Esophagus (tissue), 2 donors: ENCODE measurements around the gene DNAH1. TPM values are rescaled to one million over a fixed set of nuclear protein-coding genes. Genes with fewer than 3 reads are reported as not detected.

Source experiments
- H3K27ac ChIP-seq, 2 donors: one replicate each; pipeline ENCODE4 v1.5.1; 2013; ENCODE audit warnings: low read depth in 2 of 2, mild to moderate bottlenecking in 2 of 2, inconsistent platforms in 1 of 2, low read length in 1 of 2, moderate library complexity in 1 of 2
- H3K27me3 ChIP-seq, 2 donors: one replicate each; pipeline ENCODE4 v1.6.1; 2013; ENCODE audit warnings: low read length in 2 of 2, control low read depth in 1 of 2, mild to moderate bottlenecking in 1 of 2; ENCODE audit not compliant: insufficient read depth in 2 of 2, control insufficient read depth in 1 of 2
- H3K36me3 ChIP-seq, 2 donors: one replicate each; pipeline ENCODE4 v1.6.1; 2013; ENCODE audit warnings: low read length in 1 of 2; ENCODE audit not compliant: control insufficient read depth in 2 of 2, insufficient read depth in 2 of 2
- H3K4me1 ChIP-seq, 2 donors: one replicate each; pipeline ENCODE4 v1.6.1; 2013; ENCODE audit warnings: low read length in 1 of 2; ENCODE audit not compliant: control insufficient read depth in 2 of 2, insufficient read depth in 2 of 2
- H3K4me3 ChIP-seq, 2 donors: one replicate each; pipeline ENCODE4 v1.5.1; 2013; ENCODE audit warnings: low read length in 2 of 2, mild to moderate bottlenecking in 2 of 2, low read depth in 1 of 2, moderate library complexity in 1 of 2
- H3K9me3 ChIP-seq, 2 donors: one replicate each; pipeline ENCODE4 v1.6.1; 2013; ENCODE audit warnings: mild to moderate bottlenecking in 2 of 2, low read depth in 1 of 2, low read length in 1 of 2, moderate library complexity in 1 of 2; ENCODE audit not compliant: control insufficient read depth in 2 of 2, insufficient read depth in 1 of 2
- WGBS, 2 donors: extraction: QIAGEN DNeasy Blood & Tissue Kit; methylation state at CpG; one replicate each; pipeline ENCODE4 v1.1.7; 2013; 5-methylcytosine and 5-hydroxymethylcytosine counted together
- polyA plus RNA-seq, 2 donors: library from polyadenylated mRNA; stranded (reverse); fragments of 200-250 nt; gene quantifications; one replicate each; pipeline ENCODE4 v1.2.3, GENCODE V29; 2013
- donor health status: healthy with polysubstance abuse.
- donor health status: Bipolar disorder and iron deficiency.

The DNAH1 gene
- polyA plus RNA-seq, 2 donors: 2.4 to 4.9 TPM

DNA sequence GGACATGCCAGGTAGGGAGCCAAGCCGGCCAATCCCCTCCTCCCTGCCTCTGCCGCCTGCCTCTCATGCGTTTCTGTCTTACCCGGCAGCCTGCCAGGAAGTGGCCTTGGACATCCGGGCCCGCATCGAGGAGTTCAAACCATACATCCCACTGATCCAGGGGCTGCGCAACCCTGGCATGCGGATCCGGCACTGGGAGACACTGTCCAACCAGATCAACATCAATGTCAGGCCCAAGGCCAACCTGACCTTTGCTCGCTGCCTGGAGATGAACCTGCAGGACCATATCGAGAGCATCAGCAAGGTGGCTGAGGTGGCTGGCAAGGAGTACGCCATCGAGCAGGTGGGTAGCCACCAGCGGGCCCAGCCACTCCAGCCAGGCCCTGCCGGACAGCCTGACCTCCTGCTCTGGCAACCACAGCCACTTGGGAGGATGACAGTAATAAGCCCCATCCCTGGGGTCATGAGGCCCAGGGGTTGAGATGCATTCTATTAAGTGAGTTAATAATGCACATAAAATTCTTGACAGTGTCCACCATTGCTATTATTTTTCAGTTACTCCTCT is 37.3 kb downstream of the DNAH1 start:
- Histone ChIP-seq H3K9me3 (no peaks in the 10 kb centered on the region), H3K36me3 (peaks cover 5 to 33% of the 10 kb centered on the region in 2 donors), H3K27ac (no peak overlapping the region), H3K27me3 (no peaks in the 10 kb centered on the region), H3K4me3 (no peak overlapping the region), H3K4me1 (peaks cover 0 to 7% of the 10 kb centered on the region in 2 donors)
- WGBS, 2 donors: 92 to 94% methylated on average over 16 of the region's 16 CpGs

DNA sequence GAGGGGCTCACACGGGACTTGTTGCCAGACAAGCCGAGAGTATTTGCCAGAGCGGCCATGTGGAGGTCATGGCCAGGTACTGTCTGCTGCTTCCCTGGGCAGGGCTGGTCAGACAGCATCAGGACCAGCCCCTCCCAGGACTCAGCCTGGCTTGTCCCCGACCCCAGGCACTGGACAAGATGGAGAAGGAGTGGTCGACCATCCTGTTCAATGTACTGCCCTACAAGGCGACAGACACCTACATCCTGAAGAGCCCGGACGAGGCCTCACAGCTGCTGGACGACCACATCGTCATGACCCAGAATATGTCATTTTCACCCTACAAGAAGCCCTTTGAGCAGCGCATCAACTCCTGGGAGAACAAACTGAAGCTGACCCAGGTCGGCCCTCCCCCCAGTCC is 38.6 kb downstream of the DNAH1 start:
- H3K4me3 ChIP-seq: no peak overlapping the region
- peaks cover 5 to 32% of the 10 kb centered on the region in 2 donors for H3K36me3 ChIP-seq
- no peak overlapping the region for H3K27ac ChIP-seq
- WGBS, 2 donors: 90 to 94% methylated on average over 12 of the region's 12 CpGs
- H3K27me3 ChIP-seq: no peaks in the 10 kb centered on the region
- peaks cover 0 to 3% of the 10 kb centered on the region in 2 donors for H3K4me1 ChIP-seq
- H3K9me3 ChIP-seq: no peaks in the 10 kb centered on the region

DNA sequence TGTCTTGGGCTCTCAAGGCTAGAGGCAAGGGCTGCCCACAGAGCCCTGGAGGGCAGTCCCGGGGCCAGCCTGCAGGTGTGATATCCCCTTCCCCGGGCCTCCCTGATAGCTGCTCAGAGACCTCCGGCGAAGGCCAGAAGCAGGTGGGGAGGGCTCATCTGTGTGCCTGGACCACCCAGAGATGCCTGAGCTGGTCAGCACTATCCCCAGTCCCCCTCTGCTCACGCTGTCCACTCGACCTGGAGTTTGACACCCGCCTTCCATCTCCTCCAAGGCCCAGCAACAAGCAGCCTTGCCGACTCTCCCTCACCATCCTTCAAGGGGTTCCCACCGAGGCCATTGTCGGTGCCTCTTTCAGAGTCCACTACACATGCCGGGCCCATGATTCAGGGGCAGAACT is 39.4 kb downstream of the DNAH1 start:
- H3K4me1 ChIP-seq: no peaks in the 10 kb centered on the region
- no peak overlapping the region for H3K4me3 ChIP-seq
- peaks cover 7 to 35% of the 10 kb centered on the region in 2 donors for H3K36me3 ChIP-seq
- no peaks in the 10 kb centered on the region for H3K9me3 ChIP-seq
- H3K27ac ChIP-seq: no peak overlapping the region
- no peaks in the 10 kb centered on the region for H3K27me3 ChIP-seq
- WGBS, 2 donors: 88 to 92% methylated on average over 11 of the region's 11 CpGs

GRCh38 chr3:52356126-52356525 is 40.0 kb downstream of the DNAH1 start:
- Histone ChIP-seq H3K27ac (no peak overlapping the region), H3K4me1 (no peaks in the 10 kb centered on the region), H3K9me3 (no peaks in the 10 kb centered on the region), H3K36me3 (peaks cover 7 to 38% of the 10 kb centered on the region in 2 donors), H3K27me3 (no peaks in the 10 kb centered on the region), H3K4me3 (no peak overlapping the region)
- WGBS, 2 donors: 88 to 89% methylated on average over 4 of the region's 4 CpGs

GRCh38 chr3:52357151-52358080 is 41.3 kb downstream of the DNAH1 start:
- H3K4me1 ChIP-seq: no peaks in the 10 kb centered on the region
- no peak overlapping the region for H3K4me3 ChIP-seq
- 93 to 94% methylated on average over 27 of the region's 27 CpGs for WGBS, 2 donors
- H3K27ac ChIP-seq: no peak overlapping the region
- no peaks in the 10 kb centered on the region for H3K27me3 ChIP-seq
- peaks cover 7 to 38% of the 10 kb centered on the region in 2 donors for H3K36me3 ChIP-seq
- H3K9me3 ChIP-seq: no peaks in the 10 kb centered on the region

DNA sequence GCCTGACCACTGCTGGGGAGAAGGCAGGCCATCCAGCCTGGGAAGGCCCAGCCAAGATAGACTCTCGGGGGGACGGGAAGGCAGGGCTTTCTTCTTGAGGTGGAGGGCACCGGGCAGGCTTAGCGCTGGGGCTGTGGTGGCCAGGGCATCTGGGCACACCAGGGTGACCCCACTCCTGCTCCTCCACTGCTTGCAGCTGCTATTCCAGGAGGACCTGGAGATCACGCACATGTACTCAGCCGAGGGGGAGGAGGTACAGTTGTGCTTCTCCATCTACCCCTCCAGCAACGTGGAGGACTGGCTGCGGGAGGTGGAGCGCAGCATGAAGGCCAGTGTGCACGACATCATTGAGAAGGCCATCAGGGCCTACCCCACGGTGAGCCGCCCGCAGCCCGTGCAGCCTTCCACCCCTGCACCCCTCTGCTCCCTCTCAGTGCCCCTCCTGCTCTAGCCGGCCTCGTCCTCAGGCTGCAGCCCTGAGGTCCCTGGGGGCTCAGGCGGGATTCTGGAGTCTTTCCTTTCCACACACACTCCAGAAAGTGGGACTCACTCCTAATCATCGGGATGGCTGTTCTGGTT is 42.3 kb downstream of the DNAH1 start:
- H3K4me1 ChIP-seq: no peaks in the 10 kb centered on the region
- no peak overlapping the region for H3K27ac ChIP-seq
- H3K27me3 ChIP-seq: no peaks in the 10 kb centered on the region
- no peak overlapping the region for H3K4me3 ChIP-seq
- WGBS, 2 donors: 94 to 95% methylated on average over 17 to 18 of the region's 18 CpGs
- H3K36me3 ChIP-seq: peaks cover 8 to 38% of the 10 kb centered on the region in 2 donors
- no peaks in the 10 kb centered on the region for H3K9me3 ChIP-seq

DNA sequence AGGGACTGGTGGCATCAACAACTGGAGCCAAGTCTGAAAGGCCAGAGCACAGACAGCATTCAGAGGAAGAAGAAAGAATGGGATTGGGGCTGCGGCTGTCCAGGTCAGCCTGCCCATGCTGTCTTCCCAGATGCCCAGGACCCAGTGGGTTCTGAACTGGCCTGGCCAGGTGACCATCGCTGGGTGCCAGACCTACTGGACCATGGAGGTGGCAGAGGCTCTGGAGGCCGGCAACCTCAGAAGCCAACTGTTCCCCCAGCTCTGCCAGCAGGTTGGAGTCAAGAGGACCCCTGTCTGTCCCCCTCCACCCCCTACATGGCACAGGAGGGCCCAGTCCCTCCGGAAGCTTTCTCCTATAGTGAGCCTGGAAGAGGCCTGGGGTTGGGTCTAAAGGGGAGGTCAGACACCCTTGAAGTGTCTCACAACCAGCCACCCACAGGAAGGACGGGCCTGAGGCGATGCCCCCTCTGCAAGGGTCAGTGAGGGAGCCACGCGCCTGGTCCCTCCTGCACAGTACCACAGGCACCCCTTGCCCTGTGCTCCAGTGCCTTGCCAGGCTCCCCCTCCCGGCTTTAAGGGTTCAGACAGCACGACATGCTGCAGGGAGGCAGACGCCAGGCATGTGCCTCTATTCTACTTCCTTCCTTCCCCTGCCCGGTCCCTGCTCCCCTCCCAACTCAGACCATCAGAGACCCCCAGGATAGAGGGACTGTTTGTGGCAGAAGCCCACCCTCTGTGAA is 43.2 kb downstream of the DNAH1 start:
- H3K4me3 ChIP-seq: no peak overlapping the region

GRCh38 chr3:52361011-52361410 is 44.9 kb downstream of the DNAH1 start:
- Histone ChIP-seq H3K4me3 (no peak overlapping the region), H3K27me3 (no peaks in the 10 kb centered on the region), H3K9me3 (no peaks in the 10 kb centered on the region), H3K4me1 (no peaks in the 10 kb centered on the region), H3K36me3 (peaks cover 12 to 38% of the 10 kb centered on the region in 2 donors), H3K27ac (no peak overlapping the region)
- 91 to 93% methylated on average over 9 of the region's 9 CpGs for WGBS, 2 donors

More for the DNA sequence above, 43.2 kb downstream of the DNAH1 start:
- H3K27me3 ChIP-seq: no peaks in the 10 kb centered on the region
- H3K9me3 ChIP-seq: no peaks in the 10 kb centered on the region
- H3K4me1 ChIP-seq: no peaks in the 10 kb centered on the region
- no peak overlapping the region for H3K27ac ChIP-seq
- H3K36me3 ChIP-seq: peaks cover 8 to 34% of the 10 kb centered on the region in 2 donors
- WGBS, 2 donors: 89 to 92% methylated on average over 12 of the region's 12 CpGs

DNA sequence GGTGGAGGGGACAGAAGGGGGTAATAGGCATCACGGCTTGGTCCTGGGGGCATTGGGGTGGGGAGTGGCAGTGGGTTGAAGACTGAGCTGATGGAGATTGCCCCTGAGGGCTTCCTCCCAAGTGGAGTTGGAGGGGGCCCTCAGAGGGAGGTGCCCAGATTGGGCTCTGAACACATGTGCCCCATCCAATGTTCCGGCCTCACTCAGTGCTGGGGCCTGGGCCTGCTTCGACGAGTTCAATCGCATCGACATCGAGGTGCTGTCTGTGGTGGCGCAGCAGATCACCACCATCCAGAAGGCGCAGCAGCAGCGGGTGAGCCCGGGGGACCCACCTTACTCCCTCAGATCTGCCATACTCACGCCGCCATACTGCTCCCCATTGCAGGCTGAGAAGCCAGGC is 45.3 kb downstream of the DNAH1 start:
- Histone ChIP-seq H3K27me3 (no peaks in the 10 kb centered on the region), H3K4me1 (no peaks in the 10 kb centered on the region), H3K36me3 (peaks cover 12 to 43% of the 10 kb centered on the region in 2 donors), H3K9me3 (no peaks in the 10 kb centered on the region), H3K27ac (no peak overlapping the region), H3K4me3 (no peak overlapping the region)
- 94 to 96% methylated on average over 13 of the region's 13 CpGs for WGBS, 2 donors
